SK-N-SH (cell line): ENCODE data around the gene NALCN. TPM values are rescaled to one million over a fixed set of nuclear protein-coding genes. Genes with fewer than 3 reads are reported as not detected.

ENCODE experiments used
- CTCF ChIA-PET: fragments of 300-600, 350-600 bp; formaldehyde crosslinking; extraction: SDS; loops from one replicate; lab custom pipeline; 2021; lab: Yijun Ruan, JAX
- POLR2A ChIA-PET: fragments of 350-600 bp; sonication (Branson Sonifier 250); formaldehyde crosslinking; extraction: SDS; loops from one replicate; lab custom pipeline; 2020; ENCODE audit warnings: antibody characterized with exemption, inconsistent platforms; lab: Yijun Ruan, JAX
- DNase-seq: peaks from one replicate; pipeline ENCODE4 v3.0.0; 2012
- H2AFZ ChIP-seq: fragments of 200-600 bp; sonication (generic); 2 replicates; pipeline ENCODE4 v1.8.1; 2016; ENCODE audit warnings: antibody characterized with exemption, mild to moderate bottlenecking, low read depth
- H3F3A ChIP-seq: fragments of 200-600 bp; sonication (generic); replicated peaks from 2 replicates; pipeline ENCODE3; 2016; ENCODE audit warnings: antibody characterized with exemption, mild to moderate bottlenecking; ENCODE audit not compliant: insufficient read depth
- H3K27ac ChIP-seq, 2 experiments: fragments of 200-500 bp in 1 of 2; fragments of 200-600 bp in 1 of 2; sonication (Bioruptor generic) in 1 of 2; sonication (generic), shearing (Covaris generic) in 1 of 2; 2 replicates each; pipeline versions ENCODE4 v1.5.1 to v1.6.1; 2014 to 2016; ENCODE audit warnings: low read depth in 2 of 2, inconsistent platforms in 1 of 2, low read length in 1 of 2, mild to moderate bottlenecking in 1 of 2, mixed read lengths in 1 of 2
- H3K27me3 ChIP-seq: fragments of 200-600 bp; sonication (generic), shearing (Covaris generic); 2 replicates; pipeline ENCODE4 v1.6.1; 2016; ENCODE audit warnings: mixed run types; ENCODE audit not compliant: insufficient read depth
- H3K36me3 ChIP-seq, 2 experiments: fragments of 200-500 bp in 1 of 2; fragments of 200-600 bp in 1 of 2; sonication (Bioruptor generic) in 1 of 2; sonication (generic) in 1 of 2; replicated peaks in 1 of 2; 2 replicates each; pipeline versions ENCODE3 to v1.5.1; 2014 to 2016; ENCODE audit warnings: low read length in 1 of 2, mild to moderate bottlenecking in 1 of 2; ENCODE audit not compliant: insufficient read depth in 2 of 2, control insufficient read depth in 1 of 2
- H3K4me1 ChIP-seq, 2 experiments: fragments of 200-500 bp in 1 of 2; fragments of 200-600 bp in 1 of 2; sonication (Bioruptor generic) in 1 of 2; sonication (generic), shearing (Covaris generic) in 1 of 2; 2 replicates each; pipeline versions ENCODE4 v1.5.1 to v1.6.1; 2014 to 2016; ENCODE audit warnings: low read depth in 1 of 2, low read length in 1 of 2, mixed run types in 1 of 2; ENCODE audit not compliant: insufficient read depth in 2 of 2, control insufficient read depth in 1 of 2
- H3K4me2 ChIP-seq: fragments of 200-600 bp; sonication (generic), shearing (Covaris generic); 2 replicates; pipeline ENCODE4 v1.6.1; 2017; ENCODE audit warnings: mixed run types
- H3K4me3 ChIP-seq, 2 experiments: fragments of 200-500 bp in 1 of 2; fragments of 200-600 bp in 1 of 2; sonication (Bioruptor generic) in 1 of 2; sonication (generic), shearing (Covaris generic) in 1 of 2; 2 replicates each; pipeline versions ENCODE4 v1.5.1 to v1.8.1; 2014 to 2016; ENCODE audit warnings: low read depth in 2 of 2, inconsistent platforms in 1 of 2, low read length in 1 of 2, mild to moderate bottlenecking in 1 of 2, mixed read lengths in 1 of 2, moderate library complexity in 1 of 2
- H3K79me2 ChIP-seq: fragments of 200-600 bp; sonication (generic); 2 replicates; pipeline ENCODE4 v1.8.1; 2017; ENCODE audit warnings: mild to moderate bottlenecking; ENCODE audit not compliant: insufficient read depth
- H3K9ac ChIP-seq: fragments of 200-600 bp; sonication (generic); 2 replicates; pipeline ENCODE4 v1.6.1; 2017; ENCODE audit warnings: mixed run types
- H3K9me2 ChIP-seq: fragments of 200-600 bp; sonication (generic); 2 replicates; pipeline ENCODE4 v1.6.1; 2017; ENCODE audit warnings: mixed run types
- H3K9me3 ChIP-seq: fragments of 200-600 bp; sonication (generic); 2 replicates; pipeline ENCODE4 v1.6.1; 2017; ENCODE audit warnings: mixed run types, mild to moderate bottlenecking, moderate library complexity
- H4K20me1 ChIP-seq: fragments of 200-600 bp; sonication (generic); 2 replicates; pipeline ENCODE4 v1.6.1; 2017; ENCODE audit warnings: mild to moderate bottlenecking, mixed run types; ENCODE audit not compliant: insufficient read depth
- CTCF ChIP-seq: fragments of 200-600 bp; sonication (generic); IDR thresholded peaks from 2 replicates; pipeline ENCODE4 v1.6.1; 2017; ENCODE audit warnings: antibody characterized with exemption, mild to moderate bottlenecking, moderate library complexity
- ELF1 ChIP-seq: IDR thresholded peaks from 2 replicates; pipeline ENCODE4 v1.4.0; 2012
- EP300 ChIP-seq, 2 experiments: IDR thresholded peaks; 2 replicates each; pipeline versions ENCODE4 v1.4.0 to v1.6.1; 2012; ENCODE audit warnings: borderline replicate concordance in 1 of 2, low read depth in 1 of 2, low read length in 1 of 2
- EZH2phosphoT487 ChIP-seq: fragments of 200-600 bp; sonication (generic); IDR thresholded peaks from 2 replicates; pipeline ENCODE4 v1.6.1; 2017; ENCODE audit warnings: low read depth, mixed run types, mild to moderate bottlenecking, antibody characterized with exemption, moderate library complexity, borderline replicate concordance
- FOSL2 ChIP-seq: IDR thresholded peaks from 2 replicates; pipeline ENCODE4 v1.4.0; 2012; ENCODE audit warnings: low read depth, mild to moderate bottlenecking, moderate library complexity, borderline replicate concordance
- FOXJ3 ChIP-seq: sonication (generic); formaldehyde crosslinking; IDR thresholded peaks from 2 replicates; pipeline ENCODE4 v1.5.1; 2020; ENCODE audit warnings: mild to moderate bottlenecking, missing genetic modification reagents
- FOXM1 ChIP-seq: IDR thresholded peaks from 2 replicates; pipeline ENCODE4 v1.4.0; 2012; ENCODE audit warnings: low read depth, mild to moderate bottlenecking
- GABPA ChIP-seq: IDR thresholded peaks from 2 replicates; pipeline ENCODE4 v1.4.0; 2012; ENCODE audit warnings: low read depth, mild to moderate bottlenecking
- JUND ChIP-seq: IDR thresholded peaks from 2 replicates; pipeline ENCODE4 v1.4.0; 2012
- MEF2A ChIP-seq: IDR thresholded peaks from 2 replicates; pipeline ENCODE4 v1.4.0; 2012; ENCODE audit warnings: low read depth, borderline replicate concordance
- MXI1 ChIP-seq: IDR thresholded peaks from 2 replicates; pipeline ENCODE4 v1.6.1; 2012; ENCODE audit warnings: mild to moderate bottlenecking, low read depth, low read length, improper control_type of control experiment
- NRF1 ChIP-seq: IDR thresholded peaks from 2 replicates; pipeline ENCODE4 v1.6.1; 2012; ENCODE audit warnings: low read depth, mild to moderate bottlenecking, low read length
- POLR2AphosphoS5 ChIP-seq: IDR thresholded peaks from 2 replicates; pipeline ENCODE4 v1.6.1; 2012; ENCODE audit warnings: low read depth, low read length
- RAD21 ChIP-seq: IDR thresholded peaks from 2 replicates; pipeline ENCODE4 v1.6.1; 2012; ENCODE audit warnings: mild to moderate bottlenecking, low read length
- REST ChIP-seq: IDR thresholded peaks from 2 replicates; pipeline ENCODE4 v1.6.1; 2012; ENCODE audit warnings: mild to moderate bottlenecking, low read depth, low read length, moderate library complexity
- RXRA ChIP-seq: IDR thresholded peaks from 2 replicates; pipeline ENCODE4 v1.4.0; 2012; ENCODE audit warnings: low read depth, mild to moderate bottlenecking, borderline replicate concordance
- SMC3 ChIP-seq: IDR thresholded peaks from 2 replicates; pipeline ENCODE4 v1.6.1; 2012; ENCODE audit warnings: low read depth, low read length, improper control_type of control experiment
- TEAD4 ChIP-seq: IDR thresholded peaks from 2 replicates; pipeline ENCODE4 v1.4.0; 2012; ENCODE audit warnings: mild to moderate bottlenecking, borderline replicate concordance; ENCODE audit not compliant: insufficient read depth
- USF1 ChIP-seq: IDR thresholded peaks from 2 replicates; pipeline ENCODE4 v1.4.0; 2012; ENCODE audit warnings: low read depth, borderline replicate concordance
- USF2 ChIP-seq: fragments of 150-350 bp; IDR thresholded peaks from 2 replicates; pipeline ENCODE4 v1.6.1; 2017; ENCODE audit warnings: antibody characterized with exemption, low read length, low read depth, borderline replicate concordance
- WGBS: methylation state at CpG from one replicate; pipeline ENCODE4 v1.1.6; 2017; ENCODE audit warnings: low lambda C conversion rate; 5-methylcytosine and 5-hydroxymethylcytosine counted together
- polyA plus RNA-seq, 3 experiments: library from polyadenylated mRNA; depleted of rRNA; stranded (reverse); fragments of >200 nt; gene quantifications; 2 replicates each; pipeline ENCODE4 v1.2.3, GENCODE V29; 2012

The NALCN gene
- polyA plus RNA-seq, 1 of the 3 experiments (the other 2 are of a cell fraction) = 3.0 TPM

GRCh38 chr13:101036546-101036945 lies 379.8 kb downstream of the NALCN start:
- Histone ChIP-seq H3K27ac (no peak overlapping the region), H2AFZ (no peak overlapping the region), H4K20me1 (no peaks in the 10 kb centered on the region), H3K36me3 (no peaks in the 10 kb centered on the region), H3K9me3 (no peaks in the 10 kb centered on the region), H3K27me3 (no peaks in the 10 kb centered on the region), H3K4me2 (no peak overlapping the region), H3K79me2 (no peaks in the 10 kb centered on the region), H3K4me1 (no peaks in the 10 kb centered on the region), H3K9me2 (no peaks in the 10 kb centered on the region), H3K4me3 (no peak overlapping the region), H3K9ac (no peak overlapping the region), H3F3A (no peaks in the 10 kb centered on the region)
- WGBS = 49% methylated on average over 4 of the region's 4 CpGs
- no peak for DNase-seq
- TF ChIP-seq RAD21 = no peak
- POLR2A ChIA-PET = no interaction called here
- CTCF ChIA-PET = interaction anchor here (1.4 kb wide), 1 partner anchor 21 kb away, joined by 3 read pairs; no protein-coding TSS in a partner anchor

GRCh38 chr13:101035119-101035620 lies 381.1 kb downstream of the NALCN start:
- no peak overlapping the region for H3K9ac ChIP-seq
- H2AFZ ChIP-seq = no peak overlapping the region
- no peak overlapping the region for H3K4me2 ChIP-seq
- no peaks in the 10 kb centered on the region for H3K9me3 ChIP-seq
- H3K79me2 ChIP-seq = no peaks in the 10 kb centered on the region
- H3F3A ChIP-seq = no peaks in the 10 kb centered on the region
- 21% methylated on average over 4 of the region's 6 CpGs for WGBS
- TF ChIP-seq MEF2A (no peak), REST (no peak), USF1 (no peak), SMC3 (no peak), NRF1 (no peak), USF2 (no peak), CTCF (no peak), FOSL2 (no peak), GABPA (no peak), EP300 (IDR thresholded peaks at IDR 0.05; ENCODE audit: borderline replicate concordance in 1 of 2, low read depth in 1 of 2, low read length in 1 of 2) (no peak), RXRA (no peak), POLR2AphosphoS5 (no peak), TEAD4 (no peak), JUND (no peak), FOXM1 (no peak), ELF1 (no peak), EZH2phosphoT487 (no peak), MXI1 (no peak), FOXJ3 (no peak)
- TF ChIP-seq, all 33 proteins: peak for 0
- Histone ChIP-seq H3K9me2 (no peaks in the 10 kb centered on the region), H3K27me3 (no peaks in the 10 kb centered on the region), H3K4me3 (no peak overlapping the region), H3K4me1 (no peaks in the 10 kb centered on the region), H4K20me1 (no peaks in the 10 kb centered on the region), H3K36me3 (no peaks in the 10 kb centered on the region), H3K27ac (no peak overlapping the region)
- ChIA-PET POLR2A (no interaction called here), CTCF (no interaction called here)
- no peak for DNase-seq
